Peyer's patch (tissue), 4 donors: ENCODE results near the gene VENTX.

Experiments used
- CTCF ChIP-seq, 6 experiments: fragments of 450-650 bp in 4 of 6; fragments of 200-600 bp in 2 of 6; sonication (generic) in 1 of 6; IDR thresholded peaks; one replicate each; pipeline ENCODE4 v1.5.1; 2017 to 2019; ENCODE audit warnings: antibody characterized with exemption in 6 of 6, mild to moderate bottlenecking in 3 of 6, moderate library complexity in 1 of 6
- POLR2A ChIP-seq, 2 donors: fragments of 450-650 bp; IDR thresholded peaks; one replicate each; pipeline ENCODE4 v1.5.1; 2017; ENCODE audit warnings: antibody characterized with exemption in 2 of 2, mild to moderate bottlenecking in 2 of 2, moderate library complexity in 2 of 2

GRCh38 chr10:133239990-133240389 is 2.3 kb downstream of the VENTX start:
- TF ChIP-seq CTCF (IDR thresholded peaks at IDR 0.05) (no peak), POLR2A (IDR thresholded peaks at IDR 0.05) (no peak)
